A549 (cell line): ENCODE results near the gene FGF5. TPM values are rescaled to one million over a fixed set of nuclear protein-coding genes. Genes with fewer than 3 reads are reported as not detected.
A peak's percentile ranks its signal among the peaks of the same experiment; 100 is the strongest.
"Not testable (repeated sequence)": the region's sequence is repeated elsewhere in the genome, so short reads cannot be mapped to it uniquely, and the experiment has no call there.

Experiments
- ATAC-seq, 2 experiments: fragments of 200-7000 bp in 1 of 2; fragments of >200 bp in 1 of 2; cut with Nextera tagmentation in 1 of 2; cut with Tn5 transposase in 1 of 2; 3 replicates each; pipeline versions ENCODE4 v1.8.0 to v1.9.1; 2018 to 2020; ENCODE audit warnings: mild to moderate bottlenecking in 1 of 2, moderate library complexity in 1 of 2
- CTCF ChIA-PET: fragments of 300-600 bp; sonication (Branson Sonifier 250); formaldehyde crosslinking; extraction: SDS; loops from one replicate; lab custom pipeline; 2021; ENCODE audit warnings: antibody characterized with exemption, inconsistent platforms; lab: Yijun Ruan, JAX
- POLR2A ChIA-PET: fragments of 350-600 bp; formaldehyde crosslinking; extraction: SDS; loops from one replicate; lab custom pipeline; 2021; ENCODE audit warnings: antibody characterized with exemption, inconsistent platforms; lab: Yijun Ruan, JAX
- DNase-seq, 2 experiments: peaks; one replicate each; pipeline versions ENCODE4 v3.0.0 to v3.0.0-alpha.2; 2011 to 2016; ENCODE audit warnings: low read depth in 1 of 2, low spot score in 1 of 2
- FAIRE-seq: peaks from 2 replicates; lab custom pipeline; 2011; peaks lifted over from hg19 to GRCh38; lab: Jason Lieb, UNC
- H3K27ac ChIP-seq, 2 experiments: fragments of >200 bp; sonication (Bioruptor Twin); formaldehyde crosslinking; 3 replicates each; pipeline ENCODE4 v1.5.1; 2016 to 2017
- H3K4me1 ChIP-seq: fragments of >200 bp; sonication (Bioruptor Twin); formaldehyde crosslinking; 3 replicates; pipeline ENCODE4 v1.6.1; 2016
- H3K4me2 ChIP-seq: fragments of >200 bp; sonication (Bioruptor Twin); formaldehyde crosslinking; 3 replicates; pipeline ENCODE4 v1.6.1; 2016
- H3K4me3 ChIP-seq: fragments of >200 bp; sonication (Bioruptor Twin); formaldehyde crosslinking; 3 replicates; pipeline ENCODE4 v1.5.1; 2016
- H3K9me3 ChIP-seq: fragments of >200 bp; sonication (Bioruptor Twin); formaldehyde crosslinking; 3 replicates; pipeline ENCODE4 v1.6.1; 2016
- BHLHE40 ChIP-seq: IDR thresholded peaks from 2 replicates; pipeline ENCODE4 v1.6.1; 2012; ENCODE audit warnings: low read depth, low read length, inconsistent platforms
- CBX8 ChIP-seq: fragments of 200-600 bp; sonication (generic); IDR thresholded peaks from 2 replicates; pipeline ENCODE4 v1.6.1; 2016
- CEBPB ChIP-seq, 2 experiments: fragments of >200 bp in 1 of 2; sonication (Bioruptor Twin) in 1 of 2; formaldehyde crosslinking in 1 of 2; IDR thresholded peaks; 2 replicates each; pipeline ENCODE4 v1.6.1; 2012 to 2016
- CHD2 ChIP-seq: fragments of 150-350 bp; IDR thresholded peaks from 2 replicates; pipeline ENCODE4 v1.6.1; 2014; ENCODE audit warnings: low read length; ENCODE audit not compliant: partially characterized antibody
- EHMT2 ChIP-seq: fragments of 200-600 bp; sonication (generic); IDR thresholded peaks from 2 replicates; pipeline ENCODE4 v1.6.1; 2016; ENCODE audit warnings: antibody characterized with exemption, low read depth, mild to moderate bottlenecking, moderate library complexity
- ELK1 ChIP-seq: fragments of 150-350 bp; IDR thresholded peaks from 2 replicates; pipeline ENCODE4 v1.6.1; 2014; ENCODE audit warnings: low read depth, mild to moderate bottlenecking, low read length
- JUN ChIP-seq, 2 experiments: fragments of >200 bp; sonication (Bioruptor Twin); formaldehyde crosslinking; IDR thresholded peaks; 2 replicates in 1 of 2; 3 replicates in 1 of 2; pipeline ENCODE4 v1.6.1; 2016 to 2017
- KDM1A ChIP-seq: fragments of 200-600 bp; sonication (generic); IDR thresholded peaks from 2 replicates; pipeline ENCODE4 v1.6.1; 2016; ENCODE audit warnings: low read depth, mild to moderate bottlenecking
- KDM5A ChIP-seq: fragments of 200-600 bp; sonication (generic); IDR thresholded peaks from 2 replicates; pipeline ENCODE4 v1.6.1; 2016; ENCODE audit warnings: antibody characterized with exemption, mild to moderate bottlenecking
- NFE2L2 ChIP-seq: fragments of 150-350 bp; conservative IDR thresholded peaks from 2 replicates; pipeline ENCODE4 v1.6.1; 2014; ENCODE audit warnings: low read length
- NPAS2 ChIP-seq: fragments of 250-450 bp; sonication (Bioruptor Pico); IDR thresholded peaks from 2 replicates; pipeline ENCODE4 v1.8.0; 2022; ENCODE audit warnings: mild to moderate bottlenecking, moderate library complexity, borderline replicate concordance
- PBX3 ChIP-seq: IDR thresholded peaks from 2 replicates; pipeline ENCODE4 v1.6.1; 2012
- RAD21 ChIP-seq, 2 experiments: fragments of >200 bp in 1 of 2; sonication (Bioruptor Twin) in 1 of 2; formaldehyde crosslinking in 1 of 2; IDR thresholded peaks in 1 of 2; conservative IDR thresholded peaks in 1 of 2; 2 replicates in 1 of 2; 3 replicates in 1 of 2; pipeline ENCODE4 v1.6.1; 2012 to 2018; ENCODE audit warnings: inconsistent platforms in 1 of 2
- RARB ChIP-seq: fragments of 250-450 bp; sonication (Bioruptor Pico); IDR thresholded peaks from 2 replicates; pipeline ENCODE4 v1.8.0; 2021; ENCODE audit warnings: mild to moderate bottlenecking, moderate library complexity
- RFX5 ChIP-seq: fragments of 450-650 bp; IDR thresholded peaks from 2 replicates; pipeline ENCODE4 v1.7.1; 2014; ENCODE audit warnings: antibody characterized with exemption, mild to moderate bottlenecking, moderate library complexity
- RNF2 ChIP-seq: fragments of 200-600 bp; sonication (generic); IDR thresholded peaks from 2 replicates; pipeline ENCODE4 v1.6.1; 2016; ENCODE audit warnings: low read depth, mild to moderate bottlenecking, antibody characterized with exemption, moderate library complexity, borderline replicate concordance
- TFCP2L1 ChIP-seq: fragments of 250-450 bp; sonication (Bioruptor Pico); IDR thresholded peaks from 2 replicates; pipeline ENCODE4 v1.5.0; 2021; ENCODE audit warnings: mild to moderate bottlenecking
- WGBS: methylation state at CpG from one replicate; pipeline ENCODE4 v1.1.6; 2017; ENCODE audit errors: missing lambda C conversion rate; 5-methylcytosine and 5-hydroxymethylcytosine counted together
- polyA plus RNA-seq, 4 experiments: library from polyadenylated mRNA; depleted of rRNA in 3 of 4; stranded (reverse); fragments of >200 nt; fragmentation: RNase III in 1 of 4; extraction: RNeasy Plus Mini Kit Qiagen cat#74134 plus additional on column Dnase treatment in 1 of 4; gene quantifications; 2 replicates in 3 of 4; 3 replicates in 1 of 4; pipeline ENCODE4 v1.2.3, GENCODE V29; 2011 to 2017

Gene FGF5
- polyA plus RNA-seq, 2 of the 4 experiments (the other 2 are of a cell fraction): 0.21 TPM; not detected in 1

GRCh38 chr4:80313627-80314026 is 47.2 kb downstream of the FGF5 start:
- WGBS: 37% methylated on average over 7 of the region's 7 CpGs
- Histone ChIP-seq H3K4me2 (no peak overlapping the region), H3K27ac (no peak overlapping the region), H3K4me1 (no peaks in the 10 kb centered on the region), H3K9me3 (no peaks in the 10 kb centered on the region), H3K4me3 (no peak overlapping the region)
- no peak for TF ChIP-seq EHMT2
- POLR2A ChIA-PET: no interaction called here
- DNase-seq (no peak), ATAC-seq (no peak), FAIRE-seq (no peak)
- CTCF ChIA-PET: no interaction called here

- DNase-seq, POLR2A ChIA-PET, H3K9me3 ChIP-seq, H3K4me2 ChIP-seq, H3K27ac ChIP-seq, FAIRE-seq, H3K4me3 ChIP-seq, H3K4me1 ChIP-seq, CTCF ChIA-PET, ATAC-seq: not testable (repeated sequence)
Measured at GRCh38 chr4:80315848-80316247, 49.4 kb downstream of the FGF5 start.

GRCh38 chr4:80321341-80321740 is 54.9 kb downstream of the FGF5 start:
- ATAC-seq: no peak
- no peak for FAIRE-seq

GRCh38 chr4:80321776-80322175 is 55.3 kb downstream of the FGF5 start:
- no peak for DNase-seq
- TF ChIP-seq KDM1A (no peak), NPAS2 (CRISPR knock-in tag) (no peak), RNF2 (no peak), TFCP2L1 (CRISPR knock-in tag) (no peak), JUN (IDR thresholded peaks at IDR 0.05) (no peak), PBX3 (no peak), ELK1 (no peak)
- Histone ChIP-seq H3K9me3 (no peaks in the 10 kb centered on the region), H3K4me3 (no peak overlapping the region), H3K27ac (no peak overlapping the region), H3K4me2 (no peak overlapping the region), H3K4me1 (no peaks in the 10 kb centered on the region)
- WGBS: 37% methylated on average over 4 of the region's 4 CpGs
- FAIRE-seq: no peak
- CTCF ChIA-PET: no interaction called here
- POLR2A ChIA-PET: no interaction called here
- ATAC-seq: no peak

More at GRCh38 chr4:80321341-80321740, 54.9 kb downstream of the FGF5 start:
- Histone ChIP-seq H3K9me3 (no peaks in the 10 kb centered on the region), H3K4me2 (no peak overlapping the region), H3K4me3 (no peak overlapping the region), H3K4me1 (no peaks in the 10 kb centered on the region), H3K27ac (no peak overlapping the region)
- POLR2A ChIA-PET: no interaction called here
- WGBS: 74% methylated on average over 6 of the region's 8 CpGs
- DNase-seq: no peak
- TF ChIP-seq JUN (IDR thresholded peaks at IDR 0.05) (no peak), BHLHE40 (no peak)
- CTCF ChIA-PET: no interaction called here

- Histone ChIP-seq H3K4me1 (no peaks in the 10 kb centered on the region), H3K4me2 (no peak overlapping the region), H3K4me3 (no peak overlapping the region), H3K27ac (no peak overlapping the region)
- ATAC-seq: 0 out of 6 replicates have a peak, but pooled peaks of 1 of the 2 experiments have one; percentile 19
- ChIA-PET CTCF (interaction anchor here (0.9 to 1.1 kb wide), 2 partner anchors 102 to 121 kb away, joined by 3 to 13 read pairs; no protein-coding TSS in a partner anchor), POLR2A (no interaction called here)
- DNase-seq: no peak
- no peak for FAIRE-seq
- TF ChIP-seq CBX8 (no peak), CHD2 (no peak), RFX5 (no peak), KDM5A (no peak), RARB (CRISPR knock-in tag) (no peak), RAD21 (conservative IDR thresholded peaks at IDR 0.05 in 1 of 2, IDR thresholded peaks at IDR 0.05 in 1 of 2) (0 out of 5 replicates have a peak, but pooled peaks of 1 of the 2 experiments have one; percentile 26), NFE2L2 (no peak), CEBPB (IDR thresholded peaks at IDR 0.05) (no peak)
- TF ChIP-seq, all 56 proteins: peak for 1
- no peaks in the 10 kb centered on the region for H3K9me3 ChIP-seq
Measured at GRCh38 chr4:80322716-80323115, 56.3 kb downstream of the FGF5 start.
